KMS-11 (cell line): ENCODE data around the gene PREP.

Experiments used
- H2AFZ ChIP-seq: fragments of 200-600 bp; sonication (generic); 2 replicates; pipeline ENCODE4 v1.6.1; 2016; ENCODE audit warnings: antibody characterized with exemption, mixed run types, low read depth
- H3K27ac ChIP-seq: fragments of 200-600 bp; sonication (generic); 2 replicates; pipeline ENCODE4 v1.6.1; 2016; ENCODE audit warnings: mild to moderate bottlenecking, mixed run types
- H3K27me3 ChIP-seq: fragments of 200-600 bp; sonication (generic); 2 replicates; pipeline ENCODE4 v1.6.1; 2017; ENCODE audit warnings: mild to moderate bottlenecking, low read depth, mixed run types, moderate library complexity; ENCODE audit not compliant: insufficient read depth
- H3K36me3 ChIP-seq: fragments of 200-600 bp; sonication (generic); 2 replicates; pipeline ENCODE4 v1.6.1; 2017; ENCODE audit warnings: mild to moderate bottlenecking, mixed run types; ENCODE audit not compliant: insufficient read depth
- H3K4me1 ChIP-seq: fragments of 200-600 bp; sonication (generic); 2 replicates; pipeline ENCODE4 v1.6.1; 2016; ENCODE audit warnings: mild to moderate bottlenecking, low read depth, mixed run types; ENCODE audit not compliant: poor library complexity, severe bottlenecking
- H3K4me2 ChIP-seq: fragments of 200-600 bp; sonication (generic); 2 replicates; pipeline ENCODE4 v1.7.0; 2016; ENCODE audit warnings: mild to moderate bottlenecking, mixed run types
- H3K4me3 ChIP-seq: fragments of 200-600 bp; sonication (generic); IDR thresholded peaks from 2 replicates; pipeline ENCODE4 v1.6.1; 2017; ENCODE audit warnings: low read depth, low read length, mixed read lengths; ENCODE audit not compliant: insufficient read depth
- H3K79me2 ChIP-seq: fragments of 200-600 bp; sonication (generic); 2 replicates; pipeline ENCODE4 v1.6.1; 2016; ENCODE audit warnings: low read depth, mixed run types; ENCODE audit not compliant: insufficient read depth
- H3K9ac ChIP-seq: fragments of 200-600 bp; sonication (generic); 2 replicates; pipeline ENCODE4 v1.6.1; 2016; ENCODE audit warnings: mild to moderate bottlenecking, mixed run types
- H4K20me1 ChIP-seq: fragments of 200-600 bp; sonication (generic); 2 replicates; pipeline ENCODE4 v1.6.1; 2016; ENCODE audit warnings: mild to moderate bottlenecking, mixed run types; ENCODE audit not compliant: insufficient read depth
- TF ChIP-seq, protein P1 (sequence below): fragments of 200-600 bp; sonication (generic); conservative IDR thresholded peaks from 2 replicates; pipeline ENCODE4 v1.6.1; 2017; ENCODE audit warnings: low read depth, mild to moderate bottlenecking, antibody characterized with exemption, low read length, moderate library complexity, mixed read lengths

Gene PREP

GRCh38 chr6:105253787-105254186 is 149.1 kb downstream of the PREP start:
- H3K4me1 ChIP-seq: no peaks in the 10 kb centered on the region
- no peaks in the 10 kb centered on the region for H3K79me2 ChIP-seq
- no peaks in the 10 kb centered on the region for H3K27me3 ChIP-seq
- no peak overlapping the region for H3K9ac ChIP-seq
- no peak overlapping the region for H3K4me3 ChIP-seq
- H2AFZ ChIP-seq: no peak overlapping the region
- TF ChIP-seq, protein P1, sequence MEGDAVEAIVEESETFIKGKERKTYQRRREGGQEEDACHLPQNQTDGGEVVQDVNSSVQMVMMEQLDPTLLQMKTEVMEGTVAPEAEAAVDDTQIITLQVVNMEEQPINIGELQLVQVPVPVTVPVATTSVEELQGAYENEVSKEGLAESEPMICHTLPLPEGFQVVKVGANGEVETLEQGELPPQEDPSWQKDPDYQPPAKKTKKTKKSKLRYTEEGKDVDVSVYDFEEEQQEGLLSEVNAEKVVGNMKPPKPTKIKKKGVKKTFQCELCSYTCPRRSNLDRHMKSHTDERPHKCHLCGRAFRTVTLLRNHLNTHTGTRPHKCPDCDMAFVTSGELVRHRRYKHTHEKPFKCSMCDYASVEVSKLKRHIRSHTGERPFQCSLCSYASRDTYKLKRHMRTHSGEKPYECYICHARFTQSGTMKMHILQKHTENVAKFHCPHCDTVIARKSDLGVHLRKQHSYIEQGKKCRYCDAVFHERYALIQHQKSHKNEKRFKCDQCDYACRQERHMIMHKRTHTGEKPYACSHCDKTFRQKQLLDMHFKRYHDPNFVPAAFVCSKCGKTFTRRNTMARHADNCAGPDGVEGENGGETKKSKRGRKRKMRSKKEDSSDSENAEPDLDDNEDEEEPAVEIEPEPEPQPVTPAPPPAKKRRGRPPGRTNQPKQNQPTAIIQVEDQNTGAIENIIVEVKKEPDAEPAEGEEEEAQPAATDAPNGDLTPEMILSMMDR: no peak
- H3K36me3 ChIP-seq: no peaks in the 10 kb centered on the region
- no peak overlapping the region for H3K4me2 ChIP-seq
- no peaks in the 10 kb centered on the region for H4K20me1 ChIP-seq
- no peak overlapping the region for H3K27ac ChIP-seq

GRCh38 chr6:105251689-105252088 is 151.2 kb downstream of the PREP start:
- Histone ChIP-seq H3K36me3 (no peaks in the 10 kb centered on the region), H3K4me2 (no peak overlapping the region), H2AFZ (no peak overlapping the region), H3K27ac (no peak overlapping the region), H3K9ac (no peak overlapping the region), H3K4me3 (no peak overlapping the region), H3K27me3 (no peaks in the 10 kb centered on the region), H4K20me1 (no peaks in the 10 kb centered on the region), H3K4me1 (no peaks in the 10 kb centered on the region), H3K79me2 (no peaks in the 10 kb centered on the region)
- TF ChIP-seq, protein P1: no peak

DNA sequence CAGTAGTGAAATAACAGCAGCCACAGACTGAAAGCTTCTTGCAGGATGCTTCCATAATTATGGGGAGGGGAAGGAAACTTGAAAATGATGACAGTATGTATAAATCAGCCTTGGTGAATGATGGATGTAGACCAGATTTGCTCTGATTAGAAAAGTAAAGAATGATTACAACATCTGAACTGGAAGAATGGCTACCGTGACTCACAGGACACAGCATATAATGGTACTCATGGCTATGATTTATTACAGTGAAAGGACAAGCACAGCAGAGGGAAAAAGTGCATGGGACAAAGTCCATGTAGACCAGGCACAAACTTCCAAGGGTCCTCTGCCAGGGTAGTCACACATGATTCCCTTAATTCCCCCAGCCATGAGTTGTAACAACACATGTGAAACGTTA is 152.3 kb downstream of the PREP start:
- H3K4me1 ChIP-seq: no peaks in the 10 kb centered on the region
- no peak overlapping the region for H2AFZ ChIP-seq
- no peaks in the 10 kb centered on the region for H3K36me3 ChIP-seq
- no peaks in the 10 kb centered on the region for H4K20me1 ChIP-seq
- TF ChIP-seq, protein P1: no peak
- no peaks in the 10 kb centered on the region for H3K27me3 ChIP-seq
- H3K27ac ChIP-seq: no peak overlapping the region
- H3K9ac ChIP-seq: no peak overlapping the region
- no peak overlapping the region for H3K4me2 ChIP-seq
- H3K4me3 ChIP-seq: no peak overlapping the region
- no peaks in the 10 kb centered on the region for H3K79me2 ChIP-seq

- H3K9ac ChIP-seq: no peak overlapping the region
- no peaks in the 10 kb centered on the region for H4K20me1 ChIP-seq
- no peaks in the 10 kb centered on the region for H3K79me2 ChIP-seq
- H3K4me3 ChIP-seq: no peak overlapping the region
- H3K36me3 ChIP-seq: no peaks in the 10 kb centered on the region
- no peak overlapping the region for H3K27ac ChIP-seq
- H3K4me2 ChIP-seq: no peak overlapping the region
- TF ChIP-seq, protein P1: no peak
- no peak overlapping the region for H2AFZ ChIP-seq
- H3K27me3 ChIP-seq: no peaks in the 10 kb centered on the region
- no peaks in the 10 kb centered on the region for H3K4me1 ChIP-seq
These were observed 159.4 kb downstream of the PREP start for GRCh38 chr6:105243487-105243886.
